Measurements from ENCODE around the gene SIX3. TPM values are rescaled to one million over a fixed set of nuclear protein-coding genes. Genes with fewer than 3 reads are reported as not detected.

Gene SIX3
- polyA plus RNA-seq, 3 donors, result not detected

DNA sequence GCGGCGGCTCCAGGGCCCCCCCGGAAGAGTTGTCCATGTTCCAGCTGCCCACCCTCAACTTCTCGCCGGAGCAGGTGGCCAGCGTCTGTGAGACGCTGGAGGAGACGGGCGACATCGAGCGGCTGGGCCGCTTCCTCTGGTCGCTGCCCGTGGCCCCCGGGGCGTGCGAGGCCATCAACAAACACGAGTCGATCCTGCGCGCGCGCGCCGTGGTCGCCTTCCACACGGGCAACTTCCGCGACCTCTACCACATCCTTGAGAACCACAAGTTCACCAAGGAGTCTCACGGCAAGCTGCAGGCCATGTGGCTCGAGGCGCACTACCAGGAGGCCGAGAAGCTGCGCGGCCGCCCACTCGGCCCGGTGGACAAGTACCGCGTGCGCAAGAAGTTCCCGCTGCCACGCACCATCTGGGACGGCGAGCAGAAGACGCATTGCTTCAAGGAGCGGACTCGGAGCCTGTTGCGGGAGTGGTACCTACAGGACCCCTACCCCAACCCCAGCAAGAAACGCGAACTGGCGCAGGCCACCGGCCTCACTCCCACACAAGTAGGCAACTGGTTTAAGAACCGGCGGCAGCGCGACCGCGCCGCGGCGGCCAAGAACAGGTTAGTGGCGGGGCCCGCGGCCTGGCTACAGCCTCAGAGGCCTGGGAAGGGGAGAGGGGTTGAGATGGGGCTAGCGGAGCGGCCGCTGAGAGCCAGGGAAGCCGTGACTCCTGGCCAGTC, 965 bp downstream of the SIX3 start:
- no peak for DNase-seq

DNA sequence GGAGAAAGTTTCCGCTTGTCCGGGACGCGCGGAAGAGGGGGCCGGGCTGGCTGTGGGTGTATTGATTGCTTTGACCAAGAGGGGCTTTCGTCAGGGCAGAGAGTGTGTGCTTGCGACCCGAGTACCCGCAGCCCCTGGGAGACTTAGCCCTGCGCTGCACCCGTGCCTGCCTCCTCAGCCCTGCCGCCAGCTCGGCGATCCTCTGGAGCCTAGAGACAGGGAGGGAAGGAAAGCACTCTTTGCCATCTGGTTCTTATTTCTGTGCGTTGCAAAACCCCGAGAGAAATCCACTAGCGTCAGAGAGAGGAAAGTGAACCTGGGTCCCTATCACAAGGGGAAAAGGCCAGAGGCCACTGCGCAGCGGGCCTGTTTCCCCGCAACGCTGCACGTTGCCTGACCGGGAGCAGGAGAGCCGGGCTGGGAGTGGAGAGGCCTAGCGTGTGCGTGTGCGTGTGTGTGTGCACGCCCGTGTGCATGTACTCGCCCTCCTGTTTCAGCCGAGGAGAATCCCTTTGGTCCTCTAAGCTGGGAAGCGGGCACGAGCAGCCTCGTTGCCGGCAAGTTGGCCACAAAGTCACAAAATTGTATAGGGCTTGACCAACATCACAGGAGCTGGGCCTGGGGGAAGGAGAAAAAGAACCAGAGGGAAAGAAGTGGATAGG, 1.7 kb downstream of the SIX3 start:
- no peak for DNase-seq

DNA sequence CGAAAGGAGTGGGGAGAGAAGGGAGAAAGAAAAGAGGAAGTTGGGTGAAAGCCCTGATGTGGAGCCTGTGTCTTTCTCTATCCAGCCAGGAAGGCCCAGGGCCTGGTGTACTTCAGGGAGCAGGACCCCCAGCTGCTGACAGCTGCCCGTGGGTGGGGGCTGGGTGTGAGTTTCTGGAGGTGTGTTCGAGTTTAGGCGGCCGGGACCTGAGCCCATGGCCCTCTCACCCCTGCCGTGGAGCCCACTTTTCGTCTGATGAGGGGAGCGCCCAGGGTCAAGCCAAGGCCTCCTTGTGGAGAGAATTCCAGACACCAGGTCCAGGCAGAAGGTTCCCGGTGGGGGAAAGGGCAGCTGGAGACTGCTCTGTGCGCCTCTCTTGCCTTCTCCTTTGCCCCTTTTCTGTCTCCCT, 2.2 kb downstream of the SIX3 start:
- no peak for DNase-seq

DNA sequence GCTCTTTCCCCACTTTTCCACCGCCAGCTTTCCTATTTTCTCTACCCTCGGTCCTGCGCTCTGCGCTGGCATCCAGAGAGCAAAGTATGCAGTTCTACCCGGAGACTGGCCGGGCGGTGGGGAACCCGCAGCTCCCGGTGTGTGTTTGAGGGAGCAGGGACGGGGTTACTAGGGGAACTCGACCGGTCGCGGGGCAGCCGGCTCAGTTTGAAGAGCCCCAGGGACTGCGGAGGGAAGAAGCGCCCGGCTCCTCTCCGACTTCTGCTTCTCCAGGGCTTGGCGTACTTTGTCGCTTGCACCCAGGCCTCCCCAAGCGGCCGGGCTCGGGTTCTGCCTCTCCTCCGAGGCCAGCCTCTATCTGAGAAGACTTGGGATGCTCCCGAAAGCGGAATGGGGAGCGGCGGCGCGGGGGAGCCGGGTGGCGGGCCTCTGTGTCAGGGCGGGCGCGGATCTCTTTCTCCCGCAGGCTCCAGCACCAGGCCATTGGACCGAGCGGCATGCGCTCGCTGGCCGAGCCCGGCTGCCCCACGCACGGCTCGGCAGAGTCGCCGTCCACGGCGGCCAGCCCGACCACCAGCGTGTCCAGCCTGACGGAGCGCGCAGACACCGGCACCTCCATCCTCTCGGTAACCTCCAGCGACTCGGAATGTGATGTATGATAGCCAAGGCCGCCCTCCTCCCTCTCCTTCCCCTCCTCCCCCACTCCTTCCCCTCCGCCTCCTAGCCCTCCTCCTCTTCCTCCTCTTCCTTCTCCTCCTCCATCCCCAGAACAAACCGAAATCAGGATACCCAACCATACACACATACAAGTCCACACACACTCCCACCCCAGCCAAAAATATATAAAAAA, 2.8 kb downstream of the SIX3 start:
- no peak for DNase-seq

DNA sequence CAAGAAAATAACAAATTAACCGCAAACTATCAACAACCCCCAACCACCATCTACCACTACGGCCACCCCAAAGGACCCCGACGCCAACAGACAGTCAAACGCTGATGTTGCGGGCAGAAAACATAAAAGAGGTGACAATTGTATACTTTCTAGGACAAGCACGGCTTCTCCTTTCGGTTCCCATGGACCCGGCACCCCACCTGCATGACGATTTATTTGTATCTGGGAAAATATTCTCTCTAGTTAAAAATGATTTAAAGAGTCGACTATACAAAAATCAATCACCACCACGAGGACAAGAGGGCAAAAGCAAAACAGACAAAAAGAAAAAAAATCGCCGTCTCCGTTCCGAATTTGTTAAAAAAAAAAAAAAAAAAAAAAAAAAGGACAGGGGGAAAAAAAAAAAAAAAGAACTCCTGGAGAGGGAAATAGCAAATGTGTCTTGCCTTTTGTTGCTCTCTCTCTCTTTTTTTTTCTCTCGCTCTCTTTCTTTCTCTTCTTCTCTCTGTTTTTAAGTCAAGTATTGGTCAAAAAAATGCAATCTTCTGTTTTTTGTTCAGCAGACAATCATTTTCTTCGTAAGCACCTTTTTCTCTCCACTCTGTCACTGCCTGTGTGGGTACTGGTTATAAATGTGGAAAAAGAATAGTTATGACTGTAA, 3.6 kb downstream of the SIX3 start:
- no peak for DNase-seq

DNA sequence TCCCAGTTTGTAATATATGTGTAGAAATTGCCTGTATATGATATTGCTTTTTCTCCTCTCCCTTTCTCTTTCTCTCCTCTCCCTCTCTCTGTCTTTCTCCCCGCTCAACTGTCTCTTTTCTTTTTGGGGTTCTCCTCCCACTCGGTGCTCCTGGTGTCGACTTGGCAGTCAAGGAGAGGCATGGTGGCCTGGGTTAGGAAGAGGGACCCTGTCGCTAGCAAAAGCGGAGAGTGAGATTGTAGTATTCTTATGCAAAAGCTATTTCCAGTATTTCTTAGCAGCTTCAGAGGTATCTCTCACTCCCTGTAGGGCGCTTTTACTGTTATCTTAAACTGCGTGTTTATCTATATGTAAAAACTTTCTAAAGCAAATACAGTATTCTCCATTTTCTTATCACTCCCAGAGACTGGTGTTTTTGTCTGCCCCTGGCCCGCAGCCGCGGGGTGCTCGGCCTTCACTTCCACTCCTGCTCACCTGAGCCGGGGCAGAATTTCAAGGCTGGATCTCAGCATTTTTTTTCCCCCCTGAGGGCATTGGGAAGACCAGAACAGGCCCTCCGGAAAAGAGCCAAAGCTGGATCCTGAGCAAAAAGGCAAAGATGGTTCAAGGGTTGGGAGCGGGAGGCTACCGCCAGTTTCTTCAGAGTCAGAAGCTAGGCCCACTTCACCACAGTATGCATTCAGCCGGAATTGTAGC, 4.3 kb downstream of the SIX3 start:
- no peak for DNase-seq

DNA sequence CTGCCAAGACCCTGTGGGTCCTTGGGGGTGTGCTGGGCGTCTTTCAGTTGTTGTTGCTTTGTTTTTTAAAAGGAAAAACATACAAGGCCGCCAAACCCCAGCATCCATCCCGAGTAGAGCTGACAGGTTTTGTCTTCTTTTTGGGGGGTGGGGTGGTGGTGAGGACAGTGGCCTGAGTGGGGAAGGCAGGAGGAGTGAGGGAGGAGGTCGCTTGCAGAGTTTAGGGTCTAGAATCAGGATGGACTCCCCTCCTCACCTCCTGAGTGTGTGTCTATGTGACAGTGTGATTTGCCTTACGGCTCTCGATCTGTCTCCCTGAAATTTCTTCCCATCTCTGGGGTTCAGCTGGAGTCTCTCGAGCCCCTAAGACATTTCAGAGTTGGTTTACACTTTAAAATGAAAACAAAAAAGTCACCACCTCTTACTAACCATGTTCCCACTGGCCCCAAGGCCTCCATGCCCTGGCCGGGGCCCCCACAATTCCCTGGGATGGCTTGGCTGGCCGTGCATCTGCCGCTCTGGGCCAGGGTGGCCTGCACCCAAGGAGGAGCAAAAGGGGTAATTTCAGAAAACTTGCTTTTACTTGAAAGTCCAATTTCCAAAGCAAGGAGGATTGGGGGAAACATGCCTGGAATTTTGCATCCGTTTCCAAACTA, 5.0 kb downstream of the SIX3 start:
- DNase-seq, result no peak

DNA sequence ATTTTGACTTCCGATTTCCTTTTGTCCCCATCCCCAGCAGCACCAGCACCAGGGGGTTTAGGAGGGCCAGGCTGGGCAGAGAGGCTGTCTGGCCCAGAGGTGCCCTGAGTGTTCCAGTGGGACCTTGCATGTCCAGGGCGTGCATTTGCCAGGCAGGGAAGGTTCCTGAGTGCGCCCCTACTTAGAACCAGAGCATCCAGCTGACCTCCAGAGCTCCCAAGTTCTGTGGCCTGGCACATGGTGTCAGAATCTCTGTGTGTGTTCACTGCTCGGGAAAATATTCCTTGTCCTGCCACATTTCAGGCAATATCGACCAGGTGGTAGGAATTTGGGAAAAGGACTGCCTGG, 5.5 kb downstream of the SIX3 start:
- no peak for DNase-seq

DNA sequence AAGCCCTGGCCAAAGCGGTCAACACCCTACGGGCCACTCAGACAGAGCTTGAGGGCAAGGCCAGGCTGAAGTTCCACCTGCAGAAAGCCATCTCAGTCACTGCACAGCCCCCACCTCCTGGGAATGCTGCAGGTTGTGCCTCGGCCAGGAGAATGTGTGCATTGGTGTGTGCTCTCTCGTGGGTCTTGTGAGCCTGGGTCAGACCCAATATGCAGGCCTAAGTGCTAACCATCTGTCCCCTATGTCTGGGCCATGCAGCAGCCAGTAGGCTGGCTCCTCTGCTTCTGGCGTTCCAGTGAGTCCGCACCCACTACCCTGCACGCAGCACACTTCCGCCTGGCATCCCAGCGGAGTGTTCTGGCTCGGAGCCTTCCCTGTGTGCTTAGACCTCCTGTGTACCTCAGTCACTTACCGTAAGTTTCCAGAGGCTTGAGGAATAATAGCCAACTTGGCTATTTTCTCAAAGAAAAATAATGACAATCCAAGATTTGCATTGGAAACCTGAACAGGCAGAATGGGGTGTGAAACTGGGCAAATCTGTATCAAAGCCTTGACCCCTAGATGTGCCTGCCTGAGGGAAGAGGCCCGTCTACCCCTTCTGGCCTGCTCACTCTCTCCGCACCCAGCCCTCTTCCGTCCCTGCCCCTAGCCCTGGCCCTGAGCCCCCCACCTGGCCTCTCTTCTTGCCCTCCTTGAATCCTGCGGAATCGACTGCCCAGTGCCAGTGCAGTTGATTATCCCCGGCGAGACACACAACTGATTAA, 7.2 kb downstream of the SIX3 start:
- no peak for DNase-seq

DNA sequence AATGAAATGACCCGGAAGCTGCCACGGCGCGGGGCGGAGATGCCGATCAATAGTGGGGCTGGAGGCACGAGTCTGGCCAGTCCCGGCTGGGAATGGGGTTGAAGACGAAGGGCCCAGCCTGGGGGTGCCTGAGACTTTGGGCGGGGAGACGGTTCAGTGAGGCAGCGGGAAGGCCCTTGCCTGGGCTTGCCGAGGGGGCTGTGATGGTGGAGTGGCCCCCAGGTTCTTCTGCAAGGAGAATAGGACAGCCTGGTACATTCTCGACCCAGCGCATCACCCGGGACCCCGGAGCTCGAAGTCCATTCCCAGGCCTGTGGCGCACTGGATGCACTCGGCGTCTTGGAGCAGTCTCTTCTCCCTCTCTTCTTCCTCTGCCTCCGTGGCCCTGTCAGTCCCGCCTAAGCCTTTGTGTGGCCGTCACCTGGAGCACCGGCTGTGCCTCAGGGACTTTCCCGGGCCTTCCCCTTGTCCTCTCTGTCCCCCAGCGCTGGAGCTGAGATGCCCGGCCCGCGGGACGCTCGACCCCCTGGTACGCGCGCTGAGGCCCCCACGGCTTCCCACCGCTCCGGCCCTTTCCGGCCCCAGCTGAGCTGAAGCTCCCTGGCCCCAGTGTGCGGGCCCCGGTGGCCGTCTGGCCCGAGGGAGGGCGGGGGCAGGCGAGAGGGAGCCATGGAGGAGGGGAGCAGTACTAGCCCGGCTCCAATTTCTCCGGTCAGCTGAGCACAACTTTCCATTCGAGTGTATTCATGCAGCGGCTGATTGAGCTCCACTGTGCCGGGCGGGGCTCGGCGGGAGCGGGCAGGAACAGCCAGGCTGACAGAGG, 8.0 kb downstream of the SIX3 start:
- DNase-seq, result no peak

DNA sequence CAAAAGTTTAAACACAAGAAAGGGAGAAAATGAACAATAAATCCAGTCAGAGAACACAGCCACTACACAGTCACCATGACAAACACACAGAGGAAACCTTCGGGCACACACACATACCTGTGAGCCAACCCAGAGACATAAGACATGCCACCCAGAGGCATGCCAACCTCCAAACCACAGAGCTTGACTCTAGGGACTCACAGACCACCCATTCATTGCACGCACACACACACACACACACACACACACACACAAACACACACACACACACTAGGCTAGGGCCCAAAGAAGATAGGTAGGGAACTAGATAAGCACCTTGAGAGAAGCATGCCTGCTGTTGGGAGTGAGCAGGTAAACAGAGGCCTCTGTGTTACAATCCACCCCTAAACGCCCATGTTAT, 9.1 kb downstream of the SIX3 start:
- DNase-seq, result no peak

DNA sequence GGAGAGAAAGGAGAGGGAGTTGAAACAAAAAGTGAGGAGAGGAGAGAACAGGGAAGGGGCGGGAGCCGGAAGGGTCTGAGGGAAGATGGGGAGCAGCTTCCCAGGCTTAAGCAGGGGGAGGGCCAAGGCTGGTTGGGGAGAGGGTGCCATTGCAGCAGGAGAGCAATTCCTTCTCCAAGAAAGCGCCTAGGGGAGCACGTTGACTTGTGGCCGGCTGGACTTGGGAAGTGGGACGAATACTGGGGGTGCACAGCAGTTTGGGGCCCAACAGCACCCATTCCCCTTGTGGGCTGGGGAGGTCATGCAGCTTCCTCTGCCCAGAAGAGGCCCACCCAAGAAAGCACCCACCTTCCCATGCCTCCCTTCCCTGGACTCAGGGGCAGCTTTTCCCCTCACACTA, 9.6 kb downstream of the SIX3 start:
- DNase-seq, result no peak

DNA sequence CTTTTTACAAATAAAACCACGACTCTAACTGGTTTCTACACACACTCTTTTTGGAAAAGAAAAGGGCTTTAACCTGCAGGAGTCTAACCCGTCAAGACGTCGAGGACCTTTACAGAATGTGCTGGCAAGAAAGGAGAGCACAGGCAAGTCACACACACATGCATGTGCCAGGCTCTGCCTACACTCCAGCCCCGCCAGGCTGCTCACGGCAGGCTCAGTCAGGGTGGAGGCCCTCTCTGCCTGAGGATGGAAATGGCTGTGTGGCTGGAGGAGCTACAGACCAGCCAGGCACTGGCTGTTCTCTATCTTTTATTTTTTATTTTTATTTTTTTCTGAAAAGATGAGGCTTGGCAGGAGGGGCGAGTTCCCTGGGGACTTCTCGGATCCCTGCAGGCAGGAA, 10.2 kb downstream of the SIX3 start:
- DNase-seq, result no peak

DNA sequence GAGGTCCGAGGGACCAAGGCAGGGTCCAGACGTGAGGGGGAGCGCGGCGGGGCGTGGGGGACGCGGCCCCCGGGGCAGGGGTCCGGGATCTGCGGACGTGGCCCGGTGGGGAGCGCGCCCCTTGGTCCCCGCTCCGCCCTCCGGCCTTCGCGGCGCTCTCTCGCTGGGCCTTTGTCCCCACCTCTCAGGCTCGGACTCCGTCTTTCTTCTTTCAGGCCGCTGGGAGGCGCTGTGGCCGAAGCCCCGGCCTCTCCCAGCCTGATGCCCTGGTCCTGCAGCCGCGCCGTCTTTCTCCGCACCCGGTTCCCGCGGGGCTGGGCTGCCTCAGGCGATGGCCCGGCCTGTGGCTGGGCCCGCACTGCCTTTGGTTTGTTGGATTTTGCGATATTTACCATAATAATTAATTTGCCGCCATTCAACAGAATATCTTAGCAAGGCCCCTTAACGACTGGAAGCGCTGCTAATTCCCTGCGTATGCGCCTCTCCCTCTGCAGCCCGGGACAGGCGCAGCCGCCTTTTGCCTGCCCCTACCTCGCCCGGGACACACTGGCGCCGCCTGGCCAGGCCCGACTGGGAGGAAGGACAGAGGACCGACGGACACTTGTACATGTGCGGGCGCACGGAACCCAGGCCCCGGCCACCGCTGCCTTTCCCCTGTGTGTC, 10.8 kb downstream of the SIX3 start:
- no peak for DNase-seq

DNA sequence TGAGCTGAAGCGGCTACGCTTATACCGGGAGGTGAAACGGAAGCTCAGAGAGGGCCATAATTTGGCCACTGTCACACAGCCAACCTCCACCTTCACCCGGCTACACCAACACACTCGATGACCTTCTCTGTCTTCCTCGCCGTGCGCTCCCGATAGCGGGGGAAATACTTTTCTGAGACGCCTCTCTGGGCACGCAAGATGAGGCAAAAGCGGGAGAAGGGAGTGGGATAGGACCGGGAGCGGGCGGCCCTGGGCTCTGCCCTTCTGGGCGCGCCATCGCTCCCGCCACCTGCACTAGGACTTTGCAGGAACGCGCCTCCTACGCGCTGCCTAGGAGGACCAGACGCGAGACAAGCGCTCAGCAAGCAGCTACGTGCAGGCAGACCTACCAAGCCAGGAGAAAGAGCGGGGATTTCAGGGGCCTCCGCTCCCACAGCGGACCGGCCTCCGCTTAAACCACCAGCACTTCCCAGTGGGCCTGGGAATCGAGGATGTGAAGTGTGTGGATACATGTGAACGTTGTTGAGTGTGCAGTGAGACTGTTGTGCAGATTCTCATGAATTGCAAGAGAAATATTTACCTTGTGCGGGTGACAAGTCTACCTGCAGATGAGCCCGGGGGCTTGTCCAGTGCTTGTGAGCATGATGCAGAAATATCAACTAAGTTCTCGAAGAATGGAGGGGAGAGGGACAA, 11.4 kb downstream of the SIX3 start:
- no peak for DNase-seq

DNA sequence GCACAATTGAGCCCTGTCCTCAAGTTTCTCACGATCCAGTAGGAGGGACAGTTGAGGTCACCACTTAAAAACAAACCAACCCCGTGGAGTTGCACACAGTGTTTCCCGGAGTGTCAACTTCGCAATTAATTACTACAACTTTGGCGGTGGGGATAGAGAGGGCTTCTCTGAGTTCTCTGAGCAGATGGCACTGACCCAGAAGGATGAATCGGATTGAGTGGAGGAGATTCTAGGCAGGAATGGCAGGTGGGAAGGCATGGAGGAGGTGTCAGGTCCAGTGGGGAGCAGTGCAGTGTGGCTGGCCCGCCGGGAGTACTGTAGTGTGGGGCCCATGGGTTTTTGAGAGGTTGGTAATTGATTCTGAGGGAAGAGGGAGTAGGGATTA, 12.0 kb downstream of the SIX3 start:
- no peak for DNase-seq

DNA sequence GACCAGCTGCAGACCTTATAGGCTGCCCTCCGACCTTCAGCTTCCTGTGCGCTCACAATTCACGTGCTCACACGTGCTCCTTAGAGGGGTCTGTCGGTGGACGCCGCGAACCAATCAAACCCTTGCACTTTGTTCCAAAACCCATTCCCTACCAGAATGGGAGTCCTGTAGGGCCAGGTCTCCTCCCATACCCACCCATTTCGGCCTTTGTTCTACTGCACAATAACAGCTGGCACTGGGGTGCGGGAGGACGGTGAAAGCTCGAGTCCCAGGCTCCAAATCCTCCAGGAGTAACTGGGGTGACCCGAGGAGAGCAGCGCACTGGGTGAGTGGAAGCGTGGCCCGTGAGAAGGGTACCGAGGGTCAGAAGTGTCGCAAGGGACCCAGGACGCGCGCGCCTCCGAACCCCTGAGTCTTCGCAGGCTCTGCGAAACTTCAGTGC, 13.0 kb downstream of the SIX3 start:
- no peak for DNase-seq

DNA sequence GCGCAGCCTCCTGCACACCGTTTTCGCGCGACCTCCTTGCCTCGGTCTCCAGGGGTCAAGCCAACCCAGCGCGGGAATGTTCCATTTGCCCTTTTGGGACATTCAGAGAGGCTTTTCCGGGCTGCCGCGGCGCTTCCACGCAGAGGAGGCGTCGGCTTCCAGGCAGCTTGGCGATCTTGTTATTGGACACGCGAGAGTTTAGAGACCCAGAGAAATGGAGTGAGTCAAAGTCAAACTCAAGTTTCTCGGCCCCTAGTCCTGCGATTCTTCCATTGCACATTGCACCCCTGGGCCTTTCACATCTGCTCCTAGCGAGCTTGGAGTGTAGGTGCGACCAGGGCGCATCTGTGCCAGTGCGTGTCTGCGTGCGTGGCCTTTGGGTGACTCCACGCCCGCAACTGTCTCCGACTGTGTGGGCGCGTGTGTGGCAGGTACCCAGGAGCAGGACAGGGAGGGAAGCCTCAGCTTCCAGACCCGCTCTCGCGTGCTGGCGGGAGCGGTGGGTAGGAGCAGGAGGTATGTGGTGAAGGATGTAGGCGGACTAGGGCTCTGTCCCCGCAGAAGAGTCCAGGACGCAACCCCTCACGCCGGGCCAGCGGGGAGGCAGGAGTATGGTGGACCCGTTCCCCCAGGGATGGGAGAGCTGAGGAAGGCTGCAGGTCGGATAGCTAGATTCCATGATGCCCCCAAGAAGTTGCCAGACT, 13.5 kb downstream of the SIX3 start:
- DNase-seq, result no peak

Measured in renal pelvis (tissue), 4 donors.